ENCODE data around the gene ITGAE. TPM values are rescaled to one million over a fixed set of nuclear protein-coding genes. Genes with fewer than 3 reads are reported as not detected.

Gene ITGAE
- total and polyA plus RNA-seq, 2 experiments from 2014 or later, result 11.7 to 44.9 TPM

- TF ChIP-seq ZNF462 (CRISPR knock-in tag; IDR thresholded peaks at IDR 0.05) (no peak), ZNF331 (CRISPR knock-in tag; IDR thresholded peaks at IDR 0.05; ENCODE audit: low read depth) (no peak), REST (IDR thresholded peaks at IDR 0.05; ENCODE audit: unreplicated experiment) (no peak)
Measured at GRCh38 chr17:3766779-3767178, 34.2 kb downstream of the ITGAE start (continued).

GRCh38 chr17:3765981-3766380 lies 35.0 kb downstream of the ITGAE start:
- Histone ChIP-seq H3K4me2 (no peak overlapping the region), H3K4me3 (no peak overlapping the region), H3K27me3 (ENCODE audit: insufficient read depth) (no peaks in the 10 kb centered on the region), H2AFZ (no peak overlapping the region), H3K4me1 (ENCODE audit: insufficient read depth) (no peaks in the 10 kb centered on the region), H3F3A (replicated peaks; ENCODE audit: low read depth) (no peaks in the 10 kb centered on the region), H3K79me2 (replicated peaks; ENCODE audit: insufficient read depth) (no peaks in the 10 kb centered on the region), H3K9me2 (ENCODE audit: insufficient read depth) (no peaks in the 10 kb centered on the region), H3K36me3 (ENCODE audit: insufficient read depth) (no peaks in the 10 kb centered on the region), H4K20me1 (replicated peaks; ENCODE audit: insufficient read depth) (no peaks in the 10 kb centered on the region), H3K27ac (ENCODE audit: low read depth) (no peak overlapping the region)
- Mint-ChIP-seq H3K9me3 (peaks cover 12% of the 10 kb centered on the region; the same call in 1 of the 3 replicates), H3K4me3 (no peak overlapping the region), H3K27ac (no peak overlapping the region), H3K27me3 (ENCODE audit: insufficient read depth, low read depth, poor library complexity) (peaks cover 7% of the 10 kb centered on the region), H3K36me3 (ENCODE audit: low read depth) (0 out of 3 replicates have a peak, but pooled peaks cover under 1% of the 10 kb centered on the region), H3K4me1 (peaks cover 16% of the 10 kb centered on the region)
- ATAC-seq (no peak), DNase-seq (ENCODE audit: low spot score) (no peak)
- no peak for TF ChIP-seq ZNF462 (CRISPR knock-in tag; IDR thresholded peaks at IDR 0.05)

All from GM23338 (cell line).